NB4 (cell line): Measurements from ENCODE around the gene PEAK3.

Experiments
- DNase-seq: peaks from one replicate; pipeline ENCODE4 v3.0.0; 2010; ENCODE audit warnings: low read depth
- H3K4me3 ChIP-seq: one replicate; pipeline ENCODE4 v1.5.1; 2011; ENCODE audit warnings: mild to moderate bottlenecking, low read depth, low read length, moderate library complexity
- CTCF ChIP-seq: IDR thresholded peaks from one replicate; pipeline ENCODE4 v1.5.1; 2012; ENCODE audit warnings: low read depth, low read length
- MYC ChIP-seq: IDR thresholded peaks from 2 replicates; pipeline ENCODE4 v1.6.1; 2011; ENCODE audit warnings: low read depth, low read length
- POLR2A ChIP-seq: IDR thresholded peaks from 2 replicates; pipeline ENCODE4 v1.6.1; 2011; ENCODE audit warnings: mild to moderate bottlenecking; ENCODE audit not compliant: insufficient read length; ENCODE audit errors: extremely low read depth
- TF ChIP-seq, protein P1 (sequence below): IDR thresholded peaks from 2 replicates; pipeline ENCODE4 v1.6.1; 2011; ENCODE audit warnings: low read depth, low read length

The PEAK3 gene

DNA sequence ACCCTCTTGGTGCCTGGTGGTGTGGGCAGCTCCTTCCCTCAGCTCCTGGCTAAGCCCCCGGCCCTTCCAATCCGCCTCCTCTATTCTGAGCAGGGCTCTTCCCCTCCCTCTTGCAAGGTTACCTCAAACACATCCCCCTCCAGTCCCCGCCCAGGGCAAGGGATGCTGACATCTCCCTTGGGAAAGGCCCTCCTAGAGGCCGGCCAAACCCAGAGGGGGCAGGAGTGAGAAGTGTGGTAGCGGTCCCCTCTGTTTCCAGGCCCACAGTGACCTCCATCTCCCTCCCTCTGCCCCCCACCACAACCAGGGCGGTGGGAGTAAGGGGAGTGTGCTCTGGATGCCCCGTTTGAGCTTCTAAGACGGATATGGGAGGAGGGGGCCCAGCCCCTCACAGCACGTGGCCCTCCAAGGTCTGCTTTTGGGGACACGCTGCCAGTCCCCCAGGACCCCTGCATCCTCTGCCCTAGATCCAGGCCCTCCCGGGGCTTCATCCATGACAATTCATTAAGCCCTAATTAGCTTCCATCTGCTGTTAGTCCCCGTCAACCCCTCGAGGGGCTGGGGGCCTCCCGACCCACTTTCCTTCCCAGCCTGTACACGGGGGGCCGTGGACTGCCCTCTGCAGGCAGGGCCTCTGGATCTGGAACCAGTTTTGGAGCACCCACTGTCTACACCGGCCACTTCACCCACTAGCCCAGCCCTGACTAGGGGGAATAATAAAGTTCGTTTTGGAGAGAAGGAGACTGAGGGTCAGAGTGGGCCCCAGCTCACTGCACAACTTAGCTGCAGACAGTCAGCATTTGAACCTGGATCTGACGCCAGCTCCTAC, 23.7 kb upstream of the PEAK3 start:
- TF ChIP-seq, protein P1, sequence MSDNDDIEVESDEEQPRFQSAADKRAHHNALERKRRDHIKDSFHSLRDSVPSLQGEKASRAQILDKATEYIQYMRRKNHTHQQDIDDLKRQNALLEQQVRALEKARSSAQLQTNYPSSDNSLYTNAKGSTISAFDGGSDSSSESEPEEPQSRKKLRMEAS: no peak
- TF ChIP-seq MYC: no peak
- no peak for TF ChIP-seq CTCF
- no peak for TF ChIP-seq POLR2A
- no peak overlapping the region for H3K4me3 ChIP-seq

DNA sequence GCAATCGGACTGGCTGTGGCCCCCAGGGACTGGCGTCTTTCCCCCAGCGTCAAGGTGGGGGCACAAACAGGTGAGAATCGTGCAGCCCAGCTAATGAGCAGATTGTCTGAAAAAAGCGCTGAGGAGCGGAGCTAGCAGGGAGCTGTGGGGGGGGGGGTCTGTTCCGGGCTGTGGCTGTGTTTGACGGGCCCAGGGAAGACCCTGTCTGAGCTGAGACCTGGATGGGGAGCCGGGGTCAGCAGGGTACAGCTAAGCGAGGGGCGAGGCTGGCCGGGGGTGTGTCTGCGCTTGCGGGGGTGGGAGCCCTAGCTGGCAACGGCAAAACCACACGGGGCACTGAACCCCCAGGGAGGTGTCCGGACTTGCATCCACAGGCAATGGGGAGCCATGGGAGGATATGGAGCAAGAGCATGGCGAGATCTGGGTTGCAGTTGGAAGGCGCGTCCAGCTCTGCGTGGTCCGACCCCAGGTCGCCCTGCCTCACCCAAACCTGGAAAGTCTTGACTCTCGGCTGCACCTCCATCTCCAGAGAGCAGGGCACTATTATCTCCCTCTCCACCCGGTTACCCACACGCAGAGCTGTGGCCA, 21.3 kb upstream of the PEAK3 start:
- no peak for DNase-seq
- H3K4me3 ChIP-seq: no peak overlapping the region
- TF ChIP-seq MYC (no peak), POLR2A (no peak), CTCF (no peak)
- TF ChIP-seq, protein P1: no peak

More for the DNA sequence above, 23.7 kb upstream of the PEAK3 start:
- DNase-seq: no peak

DNA sequence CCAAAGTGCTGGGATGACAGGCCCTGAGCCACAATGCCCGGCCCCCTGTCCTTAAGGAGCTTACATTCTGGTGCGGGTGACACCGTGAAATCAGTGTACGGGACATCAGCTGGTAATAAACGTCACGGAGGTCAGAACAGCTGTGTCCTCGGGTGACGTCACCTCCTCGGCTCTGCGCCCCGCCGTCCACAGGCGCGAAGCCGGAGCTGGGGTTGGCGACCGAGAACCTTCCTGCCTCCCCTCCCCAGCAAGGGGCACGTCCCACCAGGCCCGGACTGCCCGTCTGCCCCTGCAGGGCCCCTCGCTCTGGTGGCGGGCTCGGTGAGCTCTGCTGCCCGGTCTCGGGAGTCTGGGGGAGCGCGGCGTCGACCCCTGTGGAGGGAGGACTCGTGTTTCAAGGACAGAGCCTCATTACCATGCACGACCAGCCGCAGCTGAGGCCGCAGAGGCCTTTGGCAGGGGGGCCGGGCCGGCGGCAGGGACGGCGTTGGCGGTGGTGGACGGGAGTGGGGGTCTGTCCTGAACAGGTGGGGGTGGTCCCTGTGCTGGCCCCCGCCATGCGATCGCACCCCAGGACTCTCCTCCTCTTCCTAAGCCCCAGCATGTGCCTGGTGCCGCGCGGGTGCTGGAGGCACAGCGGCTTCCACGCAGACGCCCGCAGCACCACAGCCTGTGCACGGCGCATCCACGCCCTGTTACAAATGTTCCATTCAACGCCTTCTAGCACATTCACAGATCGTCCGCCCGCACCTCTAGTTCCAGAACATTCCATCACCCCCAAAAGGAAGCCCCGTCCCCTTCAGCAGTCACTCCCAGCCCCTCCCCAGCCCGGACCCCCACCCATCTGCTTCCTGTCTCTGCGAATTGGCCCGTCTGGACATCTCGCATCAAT, 20.6 kb upstream of the PEAK3 start:
- TF ChIP-seq CTCF: no peak
- no peak for TF ChIP-seq POLR2A
- TF ChIP-seq, protein P1: no peak
- no peak overlapping the region for H3K4me3 ChIP-seq
- DNase-seq: no peak

DNA sequence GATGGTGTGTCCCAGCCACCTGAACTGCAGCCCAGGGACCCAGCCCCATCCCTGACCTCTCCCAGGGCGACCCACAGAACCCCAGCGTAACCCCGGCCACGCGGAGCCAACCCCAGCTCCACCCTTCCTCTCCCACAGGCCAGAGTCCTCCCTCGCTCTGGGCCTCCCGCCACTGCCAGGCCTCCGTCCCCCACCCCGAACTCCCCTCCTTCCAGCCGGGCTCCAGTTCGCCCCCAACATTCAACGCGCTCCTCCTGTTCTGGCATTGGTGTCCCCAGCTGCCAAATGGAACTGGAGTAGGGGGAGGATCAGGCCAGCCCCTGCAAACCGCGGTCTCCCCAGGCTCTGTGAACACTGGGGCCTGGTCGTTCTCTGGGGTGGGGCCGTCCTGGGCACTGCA, 18.6 kb upstream of the PEAK3 start:
- TF ChIP-seq POLR2A: no peak
- no peak for TF ChIP-seq MYC
- TF ChIP-seq CTCF: no peak
- TF ChIP-seq, protein P1: no peak
- no peak overlapping the region for H3K4me3 ChIP-seq
- no peak for DNase-seq

DNA sequence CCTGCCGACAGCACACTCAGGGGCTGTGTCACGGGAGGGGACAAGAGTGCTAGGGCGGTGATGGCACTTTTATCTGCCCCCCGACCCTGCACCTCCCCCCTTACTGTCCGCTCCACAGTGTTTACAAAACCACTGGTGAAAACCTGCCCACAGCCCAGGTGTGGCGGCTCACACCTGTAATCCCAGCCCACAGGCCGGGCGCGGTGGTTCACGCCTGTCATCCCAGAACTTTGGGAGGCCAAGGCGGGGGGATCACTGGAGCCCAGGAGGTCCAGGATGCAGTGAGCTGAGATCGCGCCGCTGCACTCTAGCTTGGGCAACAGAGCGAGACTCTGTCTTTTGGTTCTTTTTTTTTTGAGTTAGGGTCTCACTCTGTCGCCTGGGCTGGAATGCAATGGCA, 14.2 kb upstream of the PEAK3 start:
- no peak for TF ChIP-seq MYC
- TF ChIP-seq CTCF: no peak
- TF ChIP-seq, protein P1: no peak
- TF ChIP-seq POLR2A: no peak
- no peak for DNase-seq
- H3K4me3 ChIP-seq: no peak overlapping the region
